H1 (cell line): ENCODE measurements around the gene BAHD1. TPM values are rescaled to one million over a fixed set of nuclear protein-coding genes. Genes with fewer than 3 reads are reported as not detected.
A peak's percentile ranks its signal among the peaks of the same experiment; 100 is the strongest.

Source experiments
- CTCF ChIA-PET: fragments of 300-600 bp; sonication (Branson Sonifier 250); formaldehyde crosslinking; loops from one replicate; lab custom pipeline; 2021; ENCODE audit not compliant: partially characterized antibody; lab: Charles Lee
- POLR2A ChIA-PET: fragments of 300-600 bp; sonication (Branson Sonifier 250); formaldehyde crosslinking; loops from one replicate; lab custom pipeline; 2021; ENCODE audit warnings: inconsistent platforms; ENCODE audit not compliant: partially characterized antibody; lab: Charles Lee
- DNase-seq, 2 experiments: peaks; one replicate each; pipeline versions ENCODE4 v3.0.0 to v3.0.0-alpha.2; 2010 to 2022; ENCODE audit warnings: low spot score in 2 of 2, low read depth in 1 of 2, mixed read lengths in 1 of 2
- FAIRE-seq: peaks from 2 replicates; lab custom pipeline; 2011; peaks lifted over from hg19 to GRCh38; lab: Jason Lieb, UNC
- H2AFZ ChIP-seq: 2 replicates; pipeline ENCODE4 v1.8.1; 2012; ENCODE audit warnings: low read length, inconsistent platforms
- H2AK5ac ChIP-seq: 2 replicates; pipeline ENCODE4 v1.6.1; 2013; ENCODE audit warnings: low read depth, low read length
- H2BK120ac ChIP-seq: replicated peaks from 2 replicates; pipeline ENCODE3; 2013; ENCODE audit warnings: low read depth, low read length, inconsistent platforms
- H2BK12ac ChIP-seq: 2 replicates; pipeline ENCODE4 v1.6.1; 2013; ENCODE audit warnings: low read depth, low read length
- H2BK15ac ChIP-seq: 2 replicates; pipeline ENCODE4 v1.6.1; 2013; ENCODE audit warnings: low read length
- H2BK20ac ChIP-seq: 2 replicates; pipeline ENCODE4 v1.6.1; 2013; ENCODE audit warnings: low read length
- H2BK5ac ChIP-seq: 2 replicates; pipeline ENCODE4 v1.6.1; 2013; ENCODE audit warnings: low read depth, low read length
- H3K14ac ChIP-seq: 2 replicates; pipeline ENCODE4 v1.6.1; 2013; ENCODE audit warnings: inconsistent platforms; ENCODE audit not compliant: insufficient read length
- H3K18ac ChIP-seq: 2 replicates; pipeline ENCODE4 v1.6.1; 2013; ENCODE audit warnings: low read length; ENCODE audit errors: extremely low read depth
- H3K23ac ChIP-seq: 2 replicates; pipeline ENCODE4 v1.6.1; 2013; ENCODE audit warnings: inconsistent platforms; ENCODE audit not compliant: insufficient read length
- H3K23me2 ChIP-seq: 2 replicates; pipeline ENCODE4 v1.6.1; 2013; ENCODE audit warnings: low read depth, low read length
- H3K27ac ChIP-seq: 2 replicates; pipeline ENCODE4 v1.6.1; 2011; ENCODE audit warnings: low read depth, low read length, inconsistent platforms
- H3K27me3 ChIP-seq, 4 experiments: replicated peaks in 1 of 4; 1 replicate in 1 of 4; 2 replicates in 3 of 4; pipeline versions ENCODE4 v1.6.1 to v1.8.1; 2011 to 2013; ENCODE audit warnings: low read length in 3 of 4, mild to moderate bottlenecking in 3 of 4, inconsistent platforms in 2 of 4, mixed read lengths in 2 of 4, moderate library complexity in 1 of 4; ENCODE audit not compliant: control insufficient read depth in 3 of 4, insufficient read depth in 3 of 4; ENCODE audit errors: extremely low read depth in 1 of 4
- H3K36me3 ChIP-seq, 4 experiments: 2 replicates each; pipeline versions ENCODE4 v1.6.1 to v1.8.1; 2011 to 2013; ENCODE audit warnings: mild to moderate bottlenecking in 4 of 4, low read length in 3 of 4, moderate library complexity in 2 of 4, control low read depth in 1 of 4, inconsistent platforms in 1 of 4; ENCODE audit not compliant: insufficient read depth in 4 of 4, control insufficient read depth in 2 of 4
- H3K4ac ChIP-seq: replicated peaks from 2 replicates; pipeline ENCODE3; 2013; ENCODE audit warnings: low read length, low read depth, mixed read lengths, inconsistent platforms; ENCODE audit not compliant: insufficient read length
- H3K4me1 ChIP-seq, 4 experiments: replicated peaks in 1 of 4; 1 replicate in 1 of 4; 2 replicates in 3 of 4; pipeline versions ENCODE4 v1.6.1 to v1.8.1; 2011 to 2013; ENCODE audit warnings: low read length in 3 of 4, inconsistent platforms in 2 of 4, mixed read lengths in 1 of 4; ENCODE audit not compliant: insufficient read depth in 4 of 4, control insufficient read depth in 3 of 4
- H3K4me2 ChIP-seq, 2 experiments: 2 replicates each; pipeline versions ENCODE4 v1.6.1 to v1.8.1; 2011 to 2013; ENCODE audit warnings: low read depth in 2 of 2, low read length in 2 of 2, control low read depth in 1 of 2, inconsistent platforms in 1 of 2, mild to moderate bottlenecking in 1 of 2; ENCODE audit not compliant: insufficient read depth in 1 of 2
- H3K4me3 ChIP-seq, 4 experiments: fragments of 200-600, 300-600 bp in 1 of 4; sonication (generic), shearing (Covaris generic), sonication (Bioruptor Twin) in 1 of 4; 2 replicates each; pipeline versions ENCODE4 v1.5.1 to v1.8.1; 2011 to 2016; ENCODE audit warnings: low read length in 4 of 4, low read depth in 3 of 4, control low read depth in 2 of 4, inconsistent platforms in 2 of 4, mild to moderate bottlenecking in 2 of 4, mixed read lengths in 1 of 4, moderate library complexity in 1 of 4; ENCODE audit not compliant: insufficient read depth in 2 of 4; ENCODE audit errors: extremely low read depth in 1 of 4
- H3K56ac ChIP-seq: replicated peaks from 2 replicates; pipeline ENCODE3; 2013; ENCODE audit warnings: low read depth, mild to moderate bottlenecking, mixed read lengths, low read length, inconsistent platforms; ENCODE audit not compliant: insufficient read length
- H3K79me1 ChIP-seq: 2 replicates; pipeline ENCODE4 v1.6.1; 2013; ENCODE audit warnings: low read depth, low read length, control low read depth
- H3K79me2 ChIP-seq, 2 experiments: 2 replicates each; pipeline versions ENCODE4 v1.6.1 to v1.8.1; 2012 to 2013; ENCODE audit warnings: low read length in 2 of 2, mild to moderate bottlenecking in 2 of 2, inconsistent platforms in 1 of 2; ENCODE audit not compliant: insufficient read depth in 2 of 2, control insufficient read depth in 1 of 2
- H3K9ac ChIP-seq, 4 experiments: replicated peaks in 1 of 4; 1 replicate in 1 of 4; 2 replicates in 3 of 4; pipeline versions ENCODE4 v1.6.1 to v1.8.1; 2011 to 2013; ENCODE audit warnings: low read depth in 3 of 4, low read length in 3 of 4, control low read depth in 2 of 4, mild to moderate bottlenecking in 2 of 4, moderate library complexity in 2 of 4, inconsistent platforms in 1 of 4; ENCODE audit errors: extremely low read depth in 1 of 4
- H3K9me3 ChIP-seq, 2 experiments: 2 replicates each; pipeline versions ENCODE4 v1.6.1 to v1.8.1; 2012 to 2013; ENCODE audit warnings: mild to moderate bottlenecking in 2 of 2, moderate library complexity in 2 of 2, control low read depth in 1 of 2, inconsistent platforms in 1 of 2, low read depth in 1 of 2, low read length in 1 of 2, mixed read lengths in 1 of 2; ENCODE audit not compliant: insufficient read depth in 2 of 2
- H4K20me1 ChIP-seq, 2 experiments: replicated peaks in 1 of 2; 2 replicates each; pipeline versions ENCODE3 to v1.8.1; 2011 to 2013; ENCODE audit warnings: inconsistent platforms in 2 of 2, low read length in 2 of 2, mild to moderate bottlenecking in 1 of 2; ENCODE audit not compliant: insufficient read depth in 2 of 2, control insufficient read depth in 1 of 2
- H4K5ac ChIP-seq: 2 replicates; pipeline ENCODE4 v1.6.1; 2013; ENCODE audit warnings: low read length, low read depth, mixed read lengths, inconsistent platforms; ENCODE audit not compliant: insufficient read length
- H4K8ac ChIP-seq: 2 replicates; pipeline ENCODE4 v1.8.0; 2013; ENCODE audit warnings: mild to moderate bottlenecking, moderate library complexity, low read length, inconsistent platforms; ENCODE audit not compliant: insufficient read depth; ENCODE audit errors: extremely low read depth
- H4K91ac ChIP-seq: replicated peaks from 2 replicates; pipeline ENCODE3; 2013; ENCODE audit warnings: low read length, mixed read lengths, inconsistent platforms; ENCODE audit not compliant: insufficient read length
- ASH2L ChIP-seq: fragments of 200-600, 300-600 bp; sonication (generic); IDR thresholded peaks from one replicate; pipeline ENCODE4 v1.7.1; 2017; ENCODE audit warnings: low read length
- BACH1 ChIP-seq: IDR thresholded peaks from 2 replicates; pipeline ENCODE4 v1.6.1; 2012; ENCODE audit warnings: low read length, improper control_type of control experiment
- CBX8 ChIP-seq: fragments of 300-800, 300-1000 bp; sonication (generic); IDR thresholded peaks from 2 replicates; pipeline ENCODE4 v1.7.1; 2016; ENCODE audit warnings: low read depth, low read length, borderline replicate concordance
- EP300 ChIP-seq, 2 experiments: IDR thresholded peaks; 1 replicate in 1 of 2; 2 replicates in 1 of 2; pipeline ENCODE4 v1.6.1; 2011 to 2012; ENCODE audit warnings: low read depth in 2 of 2, low read length in 2 of 2, mild to moderate bottlenecking in 2 of 2, borderline replicate concordance in 1 of 2, inconsistent platforms in 1 of 2, moderate library complexity in 1 of 2
- KDM4A ChIP-seq: IDR thresholded peaks from one replicate; pipeline ENCODE4 v1.7.1; 2012; ENCODE audit warnings: low read depth, mild to moderate bottlenecking, moderate library complexity, low read length, inconsistent platforms; ENCODE audit not compliant: severe bottlenecking
- MAFK ChIP-seq: IDR thresholded peaks from 2 replicates; pipeline ENCODE4 v1.6.1; 2012; ENCODE audit warnings: low read depth, mild to moderate bottlenecking, improper control_type of control experiment, low read length
- POLR2A ChIP-seq, 2 experiments: IDR thresholded peaks; 1 replicate in 1 of 2; 2 replicates in 1 of 2; pipeline ENCODE4 v1.6.1; 2011; ENCODE audit warnings: low read depth in 2 of 2, low read length in 2 of 2, mild to moderate bottlenecking in 2 of 2; ENCODE audit errors: control extremely low read depth in 1 of 2
- POLR2AphosphoS5 ChIP-seq: IDR thresholded peaks from 2 replicates; pipeline ENCODE4 v1.6.1; 2011; ENCODE audit warnings: low read depth, low read length
- TAF1 ChIP-seq: IDR thresholded peaks from 2 replicates; pipeline ENCODE4 v1.6.1; 2011; ENCODE audit warnings: mild to moderate bottlenecking, low read depth, low read length
- USF2 ChIP-seq: IDR thresholded peaks from 2 replicates; pipeline ENCODE4 v1.6.1; 2011; ENCODE audit warnings: low read length, improper control_type of control experiment
- YY1 ChIP-seq: IDR thresholded peaks from 2 replicates; pipeline ENCODE4 v1.6.1; 2011; ENCODE audit warnings: low read depth, mild to moderate bottlenecking, low read length
- WGBS, 2 experiments: shearing (Covaris generic) in 1 of 2; methylation state at CpG; one replicate each; pipeline versions ENCODE4 v1.1.6 to v1.1.7; 2013 to 2015; ENCODE audit warnings: low lambda C conversion rate in 2 of 2, mixed read lengths in 2 of 2, inconsistent platforms in 1 of 2, low coverage in 1 of 2, missing lambda C conversion rate in 1 of 2; ENCODE audit not compliant: insufficient replicate concordance in 2 of 2, insufficient coverage in 1 of 2, insufficient read length in 1 of 2; ENCODE audit errors: extremely low coverage in 1 of 2, missing lambda C conversion rate in 1 of 2; 5-methylcytosine and 5-hydroxymethylcytosine counted together
- polyA plus RNA-seq, 7 experiments: library from polyadenylated mRNA; depleted of rRNA in 3 of 7; stranded (reverse) in 5 of 7; unstranded in 2 of 7; fragments of >200 nt in 5 of 7; fragments of 200-250 nt in 2 of 7; gene quantifications; 1 replicate in 5 of 7; 2 replicates in 1 of 7; 4 replicates in 1 of 7; pipeline versions ENCODE4 v1.2.1 to v1.2.3, GENCODE V29; 2011 to 2013; ENCODE audit warnings: missing spikeins in 2 of 7, mixed read lengths in 2 of 7
- total RNA-seq: library from RNA; stranded (reverse); fragmentation: NEBNext Ultra II Directional; extraction: Animal tissue kit (Norgen Biotek cat#: 25700); gene quantifications from 2 replicates; pipeline ENCODE4 v1.2.1, GENCODE V29; 2021

The BAHD1 gene
- total and polyA plus RNA-seq, 2 of the 8 experiments (the other 6 are each of a cell fraction or from before 2014, with no cell fraction given): 15.0 to 38.9 TPM

GRCh38 chr15:40439461-40439959, 1.2 kb upstream of the BAHD1 start:
- ChIA-PET CTCF (interaction anchor here (0.7 to 1.3 kb wide), 10 partner anchors 9 to 132 kb away, joined by 3 to 6 read pairs (median 4); partner anchors contain the start of gene PLCB2), POLR2A (interaction anchor here (0.7 to 3.3 kb wide), 19 partner anchors 9 to 404 kb away, joined by 3 to 36 read pairs (median 4); partner anchors contain the start of genes CHST14, IVD, KNSTRN and PAK6)
- Histone ChIP-seq H4K20me1 (peaks cover 23% of the 10 kb centered on the region in 2 experiments), H2BK5ac (peak overlapping the region; percentile 93), H4K91ac (peak overlapping the region; percentile 92), H3K14ac (no peak overlapping the region), H3K18ac (peak overlapping the region; percentile 93), H3K23me2 (peaks cover 26% of the 10 kb centered on the region), H3K9ac (peak overlapping the region in 3 of 4 experiments; percentile 69 to 77 (median 74); a peak in 6 of 7 replicates), H3K56ac (peak overlapping the region; percentile 83), H3K79me2 (peaks cover 24 to 43% of the 10 kb centered on the region in 2 experiments), H3K4ac (peak overlapping the region; percentile 55), H2AK5ac (peak overlapping the region; percentile 53; the same call in 1 of the 2 replicates), H3K27me3 (peaks cover 0 to 23% (median 11%) of the 10 kb centered on the region in 4 experiments; a peak in 5 of 7 replicates), H3K79me1 (peaks cover 9% of the 10 kb centered on the region; the same call in 1 of the 2 replicates), H4K5ac (peak overlapping the region; percentile 68), H2BK120ac (peak overlapping the region; percentile 50), H3K27ac (peak overlapping the region; percentile 75), H2AFZ (no peak overlapping the region; the same call in 1 of the 2 replicates), H4K8ac (peak overlapping the region; percentile 74), H2BK15ac (peak overlapping the region; percentile 94; the same call in 1 of the 2 replicates), H3K23ac (no peak overlapping the region), H2BK20ac (peak overlapping the region; percentile 61; the same call in 1 of the 2 replicates), H3K4me1 (peaks cover 19 to 53% (median 39%) of the 10 kb centered on the region in 4 experiments), H3K4me3 (peak overlapping the region; percentile 73 to 97 (median 81)), H3K4me2 (peak overlapping the region; percentile 98 to 100), H2BK12ac (peak overlapping the region; percentile 87; the same call in 1 of the 2 replicates), H3K36me3 (0 out of 8 replicates have a peak, but pooled peaks cover 0 to 2% (median 0%) of the 10 kb centered on the region in 4 experiments), H3K9me3 (no peaks in the 10 kb centered on the region)
- DNase-seq: peak; percentile 68 to 75
- 2% methylated on average over 14 of the region's 15 CpGs; no CpG with 5 or more reads in 1 of the 2 experiments for WGBS, 2 experiments
- FAIRE-seq: no peak
- peak; percentile 33 for TF ChIP-seq KDM4A
- TF ChIP-seq EP300 (IDR thresholded peaks at IDR 0.05; ENCODE audit: borderline replicate concordance in 1 of 2, low read depth in 2 of 2, low read length in 2 of 2): no peak
- TF ChIP-seq TAF1: peak; percentile 67
- peak in 1 of 2 experiments; percentile 62; a peak in 2 of 3 replicates for TF ChIP-seq POLR2A (IDR thresholded peaks at IDR 0.05; ENCODE audit: control extremely low read depth in 1 of 2, low read depth in 2 of 2, low read length in 2 of 2)
- TF ChIP-seq BACH1: peak; percentile 76
- no peak for TF ChIP-seq USF2
- TF ChIP-seq MAFK: peak; percentile 66; the same call in 1 of the 2 replicates
- TF ChIP-seq YY1: 0 out of 2 replicates have a peak, but pooled peaks have one; percentile 16
- TF ChIP-seq ASH2L: peak; percentile 38
- TF ChIP-seq CBX8: no peak
- TF ChIP-seq POLR2AphosphoS5: peak; percentile 51; the same call in 1 of the 2 replicates
